Activated CD8-positive, alpha-beta T cell treated with anti-CD3 and anti-CD28 coated beads, Interleukin-2, amount 10 ng/mL, durations not matched to agents 7 days and 5 days (primary cell): ENCODE data around the gene RGS10. TPM values are rescaled to one million over a fixed set of nuclear protein-coding genes. Genes with fewer than 3 reads are reported as not detected.

Experiments used
- ATAC-seq: fragments of 150-1000 bp; cut with Tn5 transposase; one replicate; pipeline ENCODE4 v1.10.0; 2021; ENCODE audit warnings: moderate library complexity
- CTCF ChIA-PET: fragments of 350-600 bp; sonication (Branson Sonifier 250); formaldehyde crosslinking; loops from one replicate; lab custom pipeline; 2021; ENCODE audit warnings: antibody characterized with exemption; lab: Charles Lee
- POLR2A ChIA-PET: fragments of 350-600 bp; sonication (Branson Sonifier 250); formaldehyde crosslinking; loops from one replicate; lab custom pipeline; 2021; ENCODE audit warnings: antibody characterized with exemption; lab: Charles Lee
- DNase-seq: peaks from one replicate; pipeline ENCODE4 v3.0.0-alpha.2; 2020
- H3K27ac Mint-ChIP-seq: one replicate; pipeline ENCODE4 v1.8.0; 2021; ENCODE audit warnings: mild to moderate bottlenecking, mixed read lengths
- H3K27me3 Mint-ChIP-seq: one replicate; pipeline ENCODE4 v1.8.0; 2021; ENCODE audit warnings: low read depth, mixed read lengths
- H3K36me3 Mint-ChIP-seq: one replicate; pipeline ENCODE4 v1.8.0; 2021; ENCODE audit warnings: low read depth, mixed read lengths
- H3K4me1 Mint-ChIP-seq: one replicate; pipeline ENCODE4 v1.8.0; 2021; ENCODE audit warnings: low read depth, mixed read lengths
- H3K4me3 Mint-ChIP-seq: one replicate; pipeline ENCODE4 v1.8.0; 2021; ENCODE audit warnings: mild to moderate bottlenecking, mixed read lengths
- H3K9me3 Mint-ChIP-seq: one replicate; pipeline ENCODE4 v1.8.0; 2022; ENCODE audit warnings: mixed read lengths; ENCODE audit not compliant: insufficient read depth
- total RNA-seq, 2 experiments: library from RNA; stranded (reverse); gene quantifications; one replicate each; pipeline ENCODE4 v1.2.3, GENCODE V29; 2021

The RGS10 gene
- total RNA-seq, 2 experiments from 2014 or later, result 166 TPM

DNA sequence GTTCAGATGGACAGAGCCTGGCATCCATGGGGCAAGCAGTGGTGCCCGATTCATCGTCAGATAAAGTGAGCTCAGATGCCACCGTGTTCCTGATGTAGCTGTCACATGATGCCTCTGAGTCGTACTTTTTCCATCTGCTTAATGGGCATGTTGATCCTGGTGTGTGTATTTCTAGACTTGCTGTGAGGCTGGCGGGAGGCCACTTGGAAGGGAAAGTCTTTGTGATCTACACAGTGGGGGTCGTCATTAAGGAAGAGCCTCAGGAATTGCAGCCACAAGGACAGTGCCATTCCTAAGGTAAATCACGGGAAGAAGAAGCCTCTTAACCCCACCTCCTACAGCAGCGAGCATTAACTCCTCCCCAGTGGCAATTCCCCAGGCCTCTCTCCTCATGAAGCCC is 63.0 kb downstream of the RGS10 start:
- no peak overlapping the region for H3K4me3 Mint-ChIP-seq
- H3K9me3 Mint-ChIP-seq, result no peaks in the 10 kb centered on the region
- DNase-seq, result no peak
- ATAC-seq, result no peak
- H3K27me3 Mint-ChIP-seq, result peaks cover 4% of the 10 kb centered on the region
- ChIA-PET POLR2A (no interaction called here), CTCF (interaction anchor here (1.2 to 2.4 kb wide), 6 partner anchors 9 to 280 kb away, joined by 3 to 27 read pairs (median 6); partner anchors contain the start of genes GRK5 and RGS10)
- H3K4me1 Mint-ChIP-seq, result peaks cover 27% of the 10 kb centered on the region
- H3K27ac Mint-ChIP-seq, result no peak overlapping the region
- H3K36me3 Mint-ChIP-seq, result no peaks in the 10 kb centered on the region

GRCh38 chr10:119478811-119479341 is 63.6 kb downstream of the RGS10 start:
- ChIA-PET CTCF (interaction anchor here (1.2 to 2.4 kb wide), 9 partner anchors 10 to 280 kb away, joined by 3 to 27 read pairs (median 4); partner anchors contain the start of genes GRK5 and RGS10), POLR2A (interaction anchor here (1.2 kb wide), 1 partner anchor 63 kb away, joined by 5 read pairs; the partner anchor contains the start of gene RGS10)
- ATAC-seq (peak; percentile 35), DNase-seq (no peak)
- Mint-ChIP-seq H3K4me1 (peaks cover 27% of the 10 kb centered on the region), H3K9me3 (no peaks in the 10 kb centered on the region), H3K27ac (peak overlapping the region; percentile 7), H3K27me3 (peaks cover 4% of the 10 kb centered on the region), H3K36me3 (no peaks in the 10 kb centered on the region), H3K4me3 (peak overlapping the region; percentile 8)

DNA sequence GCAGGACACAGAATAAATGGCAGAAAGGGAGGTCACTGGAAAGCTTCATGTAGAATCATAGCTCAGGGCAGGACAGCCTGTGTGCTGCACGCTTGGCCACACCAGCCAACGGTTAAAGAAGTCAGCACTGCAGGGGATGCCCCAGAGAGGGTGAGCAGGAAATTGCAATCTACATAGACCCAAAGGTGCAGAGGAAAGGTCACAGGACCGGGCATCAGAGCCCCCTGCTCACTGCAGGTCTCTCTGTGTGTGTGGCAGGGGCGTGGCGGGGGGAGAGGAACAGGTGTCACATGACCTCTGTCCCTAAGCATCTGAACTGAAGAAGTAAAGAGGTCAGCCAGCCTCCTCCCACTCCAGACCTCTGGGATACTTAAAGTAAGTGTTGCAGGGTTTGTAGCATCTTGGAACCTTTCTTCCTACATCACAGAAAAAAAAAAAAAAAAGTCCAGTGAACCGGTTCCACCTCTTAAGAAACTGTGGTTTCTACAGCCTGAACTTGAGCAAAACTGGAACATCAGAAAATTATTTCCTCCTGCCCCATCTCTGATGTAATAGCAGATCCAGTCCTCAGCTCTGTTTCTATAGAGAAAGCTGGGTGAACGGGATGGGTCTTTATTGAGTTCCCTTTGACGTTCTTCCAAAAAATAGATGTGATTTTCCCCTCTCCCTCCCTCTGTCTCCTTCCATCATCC is 64.3 kb downstream of the RGS10 start:
- DNase-seq (peak; percentile 40), ATAC-seq (peak; percentile 79)
- Mint-ChIP-seq H3K9me3 (no peaks in the 10 kb centered on the region), H3K27me3 (peaks cover 4% of the 10 kb centered on the region), H3K27ac (peak overlapping the region; percentile 7), H3K36me3 (no peaks in the 10 kb centered on the region), H3K4me1 (peaks cover 27% of the 10 kb centered on the region), H3K4me3 (peak overlapping the region; percentile 8)
- ChIA-PET POLR2A (interaction anchor here (1.2 kb wide), 1 partner anchor 64 kb away, joined by 5 read pairs; the partner anchor contains the start of gene RGS10), CTCF (interaction anchor here (1.2 to 2.4 kb wide), 9 partner anchors 11 to 279 kb away, joined by 3 to 27 read pairs (median 4); partner anchors contain the start of genes GRK5 and RGS10)

- peaks cover 27% of the 10 kb centered on the region for H3K4me1 Mint-ChIP-seq
- ChIA-PET POLR2A (no interaction called here), CTCF (interaction anchor here (2.4 kb wide), 1 partner anchor 278 kb away, joined by 7 read pairs; no protein-coding TSS in a partner anchor)
- H3K27ac Mint-ChIP-seq, result no peak overlapping the region
- H3K4me3 Mint-ChIP-seq, result no peak overlapping the region
- ATAC-seq, result no peak
- no peaks in the 10 kb centered on the region for H3K9me3 Mint-ChIP-seq
- no peaks in the 10 kb centered on the region for H3K36me3 Mint-ChIP-seq
- no peak for DNase-seq
- H3K27me3 Mint-ChIP-seq, result peaks cover 4% of the 10 kb centered on the region
Measured at GRCh38 chr10:119477444-119477843, 65.1 kb downstream of the RGS10 start.

DNA sequence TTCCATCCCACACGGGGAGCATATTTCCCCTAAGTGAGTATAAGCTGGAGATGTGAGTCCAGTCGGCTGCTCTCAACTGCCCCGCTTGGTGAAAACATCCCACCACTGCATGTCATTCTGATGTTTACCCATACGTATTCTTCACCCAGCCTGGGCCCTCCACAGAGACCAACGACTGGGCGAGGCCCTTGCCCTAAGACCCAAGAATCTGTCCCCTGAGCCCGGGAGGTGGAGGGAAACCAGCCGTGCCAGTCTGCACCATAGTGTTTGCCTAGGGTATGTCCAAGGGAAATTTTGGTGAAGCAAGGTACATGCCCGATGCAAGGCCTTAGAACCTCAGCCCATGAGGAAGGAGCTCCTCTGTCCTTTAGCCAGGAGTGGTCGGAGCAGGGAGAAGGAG is 67.9 kb downstream of the RGS10 start:
- H3K9me3 Mint-ChIP-seq, result no peaks in the 10 kb centered on the region
- no peak for DNase-seq
- peaks cover 26% of the 10 kb centered on the region for H3K4me1 Mint-ChIP-seq
- POLR2A ChIA-PET, result no interaction called here
- no peaks in the 10 kb centered on the region for H3K36me3 Mint-ChIP-seq
- H3K27ac Mint-ChIP-seq, result no peak overlapping the region
- peaks cover 6% of the 10 kb centered on the region for H3K27me3 Mint-ChIP-seq
- H3K4me3 Mint-ChIP-seq, result no peak overlapping the region
- ATAC-seq, result no peak
- CTCF ChIA-PET, result interaction anchor here (1.0 kb wide), 1 partner anchor 31 kb away, joined by 3 read pairs; no protein-coding TSS in a partner anchor

DNA sequence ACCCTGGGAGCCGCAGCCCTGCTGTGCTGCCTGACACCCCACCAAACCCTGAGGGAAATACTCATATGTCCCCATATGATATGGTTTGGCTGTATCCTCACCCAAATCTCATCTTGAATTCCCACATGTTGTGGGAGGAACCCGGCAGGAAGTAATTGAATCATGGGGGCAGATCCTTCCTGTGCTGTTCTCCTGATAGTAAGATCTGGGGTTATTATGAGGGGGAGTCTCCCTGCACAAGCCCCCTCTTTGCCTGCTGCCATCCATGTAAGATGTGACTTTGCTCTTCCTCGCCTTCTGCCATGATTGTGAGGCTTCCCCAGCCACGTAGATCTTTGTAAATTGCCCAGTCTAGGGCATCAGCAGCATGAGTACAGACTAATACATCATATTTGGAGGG is 68.7 kb downstream of the RGS10 start:
- H3K4me1 Mint-ChIP-seq, result peaks cover 18% of the 10 kb centered on the region
- peaks cover 6% of the 10 kb centered on the region for H3K27me3 Mint-ChIP-seq
- DNase-seq (no peak), ATAC-seq (no peak)
- H3K9me3 Mint-ChIP-seq, result no peaks in the 10 kb centered on the region
- CTCF ChIA-PET, result no interaction called here
- no peaks in the 10 kb centered on the region for H3K36me3 Mint-ChIP-seq
- no peak overlapping the region for H3K27ac Mint-ChIP-seq
- H3K4me3 Mint-ChIP-seq, result no peak overlapping the region
- POLR2A ChIA-PET, result no interaction called here

GRCh38 chr10:119470920-119471702 is 71.4 kb downstream of the RGS10 start:
- no peak overlapping the region for H3K4me3 Mint-ChIP-seq
- no peak for ATAC-seq
- H3K27ac Mint-ChIP-seq, result no peak overlapping the region
- no peaks in the 10 kb centered on the region for H3K36me3 Mint-ChIP-seq
- no peak for DNase-seq
- peaks cover 6% of the 10 kb centered on the region for H3K27me3 Mint-ChIP-seq
- POLR2A ChIA-PET, result no interaction called here
- CTCF ChIA-PET, result interaction anchor here (0.8 to 1.8 kb wide), 5 partner anchors 26 to 272 kb away, joined by 3 to 7 read pairs (median 5); no protein-coding TSS in a partner anchor
- H3K9me3 Mint-ChIP-seq, result no peaks in the 10 kb centered on the region
- H3K4me1 Mint-ChIP-seq, result peaks cover 9% of the 10 kb centered on the region

DNA sequence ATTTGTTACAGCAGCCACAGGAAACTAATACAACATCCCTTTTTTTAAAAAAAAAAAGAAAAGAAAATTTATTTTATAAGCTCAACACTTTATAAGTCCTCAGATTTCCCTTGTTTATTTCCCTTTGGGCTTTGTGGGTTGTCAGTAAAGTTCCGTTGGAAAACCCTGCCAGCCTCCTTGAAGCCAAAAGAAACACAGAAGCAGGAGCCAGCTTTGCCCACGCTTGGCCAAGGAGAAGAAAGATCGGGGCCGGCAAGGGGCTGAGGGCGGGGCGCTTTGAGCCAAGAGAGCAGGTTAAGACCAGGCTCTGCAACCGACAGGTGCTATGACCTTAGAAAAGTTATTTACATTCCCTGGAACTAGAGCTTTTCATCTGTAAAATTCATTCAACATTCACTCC is 72.7 kb downstream of the RGS10 start:
- no peak for DNase-seq
- Mint-ChIP-seq H3K4me1 (peaks cover 13% of the 10 kb centered on the region), H3K4me3 (no peak overlapping the region), H3K27ac (no peak overlapping the region), H3K36me3 (no peaks in the 10 kb centered on the region), H3K27me3 (peaks cover 9% of the 10 kb centered on the region), H3K9me3 (no peaks in the 10 kb centered on the region)
- ChIA-PET CTCF (interaction anchor here (0.8 to 1.5 kb wide), 3 partner anchors 20 to 68 kb away, joined by 3 to 6 read pairs (median 4); no protein-coding TSS in a partner anchor), POLR2A (no interaction called here)
- no peak for ATAC-seq

DNA sequence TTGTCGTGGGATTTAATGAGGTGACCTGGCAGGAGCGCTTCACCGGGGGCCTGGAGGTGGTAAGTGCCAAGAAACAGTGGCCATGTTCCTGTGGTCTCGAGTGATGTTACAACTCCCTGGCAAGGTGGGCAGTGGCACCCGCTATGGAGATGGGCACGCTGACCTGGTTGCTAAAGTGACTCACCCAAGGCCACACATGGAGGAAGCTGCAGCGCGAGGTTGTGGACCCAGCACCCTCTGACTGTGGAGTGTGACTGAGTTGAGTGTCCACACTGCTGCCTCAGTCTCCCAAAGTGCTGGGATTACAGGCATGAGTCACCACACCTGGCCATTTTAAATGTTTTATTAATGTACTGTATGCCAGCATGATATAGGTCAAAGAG is 73.2 kb downstream of the RGS10 start:
- ATAC-seq (no peak), DNase-seq (no peak)
- Mint-ChIP-seq H3K36me3 (no peaks in the 10 kb centered on the region), H3K27ac (no peak overlapping the region), H3K27me3 (peaks cover 9% of the 10 kb centered on the region), H3K9me3 (no peaks in the 10 kb centered on the region), H3K4me3 (no peak overlapping the region), H3K4me1 (peaks cover 13% of the 10 kb centered on the region)
- POLR2A ChIA-PET, result no interaction called here
- CTCF ChIA-PET, result interaction anchor here (0.9 to 1.5 kb wide), 2 partner anchors 20 to 24 kb away, joined by 4 to 6 read pairs; no protein-coding TSS in a partner anchor

- no peak for DNase-seq
- Mint-ChIP-seq H3K27me3 (peaks cover 9% of the 10 kb centered on the region), H3K4me3 (no peak overlapping the region), H3K27ac (no peak overlapping the region), H3K36me3 (no peaks in the 10 kb centered on the region), H3K4me1 (peaks cover 13% of the 10 kb centered on the region), H3K9me3 (no peaks in the 10 kb centered on the region)
- CTCF ChIA-PET, result no interaction called here
- POLR2A ChIA-PET, result no interaction called here
- no peak for ATAC-seq
Measured at GRCh38 chr10:119468542-119469324, 73.8 kb downstream of the RGS10 start.

DNA sequence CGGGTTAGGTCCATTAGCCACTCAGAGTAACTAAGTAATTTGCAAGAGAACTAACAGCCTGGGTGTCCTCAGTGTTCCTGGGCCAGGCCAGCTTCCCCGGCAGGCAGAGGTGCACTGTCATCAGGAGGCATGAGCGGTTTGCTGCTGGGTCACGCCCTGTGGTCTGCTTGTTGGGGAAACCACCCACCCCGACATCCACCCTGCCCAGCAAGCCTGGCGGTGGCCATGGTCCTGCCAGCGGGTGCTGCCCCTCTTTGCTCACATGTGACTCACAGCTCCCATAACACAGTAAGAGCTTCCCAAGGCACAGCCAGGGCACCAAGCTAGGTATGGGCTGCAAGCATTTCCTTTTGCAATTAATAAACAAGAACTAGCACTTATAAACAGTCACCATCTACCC is 75.9 kb downstream of the RGS10 start:
- DNase-seq (peak; percentile 40), ATAC-seq (peak; percentile 44)
- H3K27ac Mint-ChIP-seq, result no peak overlapping the region
- no peak overlapping the region for H3K4me3 Mint-ChIP-seq
- no peaks in the 10 kb centered on the region for H3K9me3 Mint-ChIP-seq
- POLR2A ChIA-PET, result no interaction called here
- peaks cover 12% of the 10 kb centered on the region for H3K27me3 Mint-ChIP-seq
- H3K4me1 Mint-ChIP-seq, result peaks cover 13% of the 10 kb centered on the region
- no peaks in the 10 kb centered on the region for H3K36me3 Mint-ChIP-seq
- CTCF ChIA-PET, result interaction anchor here (2.1 kb wide), 1 partner anchor 22 kb away, joined by 8 read pairs; no protein-coding TSS in a partner anchor
